ENCODE data around the gene TTC7B.
A peak's percentile ranks its signal among the peaks of the same experiment; 100 is the strongest.

DNA sequence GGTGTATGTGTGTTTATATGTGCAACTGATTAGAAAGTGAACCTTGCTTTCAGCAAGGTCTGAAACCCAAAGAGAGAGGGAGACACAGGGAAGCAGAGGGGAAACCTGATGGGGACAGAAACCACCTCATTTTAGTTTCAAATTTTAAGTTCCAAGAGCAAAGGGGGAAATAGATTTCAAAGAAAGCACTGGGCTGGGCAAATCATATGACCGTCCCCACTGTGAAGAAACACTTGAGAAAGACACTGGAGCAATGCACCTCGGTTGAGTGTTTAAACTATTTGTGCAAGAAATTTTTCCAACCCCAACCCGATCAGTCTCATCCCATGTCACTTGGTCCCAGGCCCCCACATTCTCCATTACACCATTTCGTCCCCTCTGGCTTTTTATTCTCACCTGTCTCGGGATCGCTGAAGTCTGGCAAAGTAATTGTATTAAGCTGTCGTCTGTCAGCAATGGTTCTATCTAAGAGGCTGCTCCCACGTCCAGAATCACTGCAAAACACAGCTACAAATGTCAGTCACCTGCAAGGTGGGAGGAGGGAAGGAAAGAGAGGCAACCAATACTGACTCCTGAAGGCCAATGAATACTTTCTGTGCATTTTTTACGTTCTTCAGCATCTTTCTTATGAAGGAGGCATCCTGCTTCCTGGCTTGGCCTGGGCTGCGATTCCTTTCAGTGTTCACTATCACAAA lies 205.7 kb downstream of the TTC7B start:
- TF ChIP-seq, protein P1, sequence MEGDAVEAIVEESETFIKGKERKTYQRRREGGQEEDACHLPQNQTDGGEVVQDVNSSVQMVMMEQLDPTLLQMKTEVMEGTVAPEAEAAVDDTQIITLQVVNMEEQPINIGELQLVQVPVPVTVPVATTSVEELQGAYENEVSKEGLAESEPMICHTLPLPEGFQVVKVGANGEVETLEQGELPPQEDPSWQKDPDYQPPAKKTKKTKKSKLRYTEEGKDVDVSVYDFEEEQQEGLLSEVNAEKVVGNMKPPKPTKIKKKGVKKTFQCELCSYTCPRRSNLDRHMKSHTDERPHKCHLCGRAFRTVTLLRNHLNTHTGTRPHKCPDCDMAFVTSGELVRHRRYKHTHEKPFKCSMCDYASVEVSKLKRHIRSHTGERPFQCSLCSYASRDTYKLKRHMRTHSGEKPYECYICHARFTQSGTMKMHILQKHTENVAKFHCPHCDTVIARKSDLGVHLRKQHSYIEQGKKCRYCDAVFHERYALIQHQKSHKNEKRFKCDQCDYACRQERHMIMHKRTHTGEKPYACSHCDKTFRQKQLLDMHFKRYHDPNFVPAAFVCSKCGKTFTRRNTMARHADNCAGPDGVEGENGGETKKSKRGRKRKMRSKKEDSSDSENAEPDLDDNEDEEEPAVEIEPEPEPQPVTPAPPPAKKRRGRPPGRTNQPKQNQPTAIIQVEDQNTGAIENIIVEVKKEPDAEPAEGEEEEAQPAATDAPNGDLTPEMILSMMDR (conservative IDR thresholded peaks at IDR 0.05) = no peak
- 0 out of 2 replicates have a peak, but pooled peaks have one; percentile 12 for TF ChIP-seq ZFX (IDR thresholded peaks at IDR 0.05)

Measured in C4-2B (cell line).